A549 (cell line): Measurements from ENCODE around the gene SCAANT1.

ENCODE experiments used
- CHD2 ChIP-seq: fragments of 150-350 bp; IDR thresholded peaks from 2 replicates; pipeline ENCODE4 v1.6.1; 2014; ENCODE audit warnings: low read length; ENCODE audit not compliant: partially characterized antibody
- ESRRA ChIP-seq: fragments of 150-350 bp; IDR thresholded peaks from 2 replicates; pipeline ENCODE4 v1.6.1; 2014; ENCODE audit warnings: mild to moderate bottlenecking, low read length, borderline replicate concordance
- HOXB13 ChIP-seq: fragments of 250-450 bp; sonication (Bioruptor Pico); IDR thresholded peaks from 2 replicates; pipeline ENCODE4 v1.5.0; 2020; ENCODE audit warnings: low read depth, mild to moderate bottlenecking, moderate library complexity
- JUNB ChIP-seq: fragments of >200 bp; sonication (Bioruptor Twin); formaldehyde crosslinking; IDR thresholded peaks from 2 replicates; pipeline ENCODE4 v1.6.1; 2016
- KDM1A ChIP-seq: fragments of 200-600 bp; sonication (generic); IDR thresholded peaks from 2 replicates; pipeline ENCODE4 v1.6.1; 2016; ENCODE audit warnings: low read depth, mild to moderate bottlenecking
- MAX ChIP-seq: IDR thresholded peaks from 2 replicates; pipeline ENCODE4 v1.6.1; 2012
- NR3C1 ChIP-seq: fragments of >200 bp; sonication (Bioruptor Twin); formaldehyde crosslinking; IDR thresholded peaks from 3 replicates; pipeline ENCODE4 v1.6.1; 2017
- RAD21 ChIP-seq, 2 experiments: fragments of >200 bp in 1 of 2; sonication (Bioruptor Twin) in 1 of 2; formaldehyde crosslinking in 1 of 2; IDR thresholded peaks in 1 of 2; conservative IDR thresholded peaks in 1 of 2; 2 replicates in 1 of 2; 3 replicates in 1 of 2; pipeline ENCODE4 v1.6.1; 2012 to 2018; ENCODE audit warnings: inconsistent platforms in 1 of 2
- ZC3H11A ChIP-seq: fragments of 450-650 bp; IDR thresholded peaks from 2 replicates; pipeline ENCODE4 v1.6.1; 2014; ENCODE audit warnings: antibody characterized with exemption, mild to moderate bottlenecking
- ZSCAN20 ChIP-seq: fragments of 250-450 bp; sonication (Bioruptor Pico); IDR thresholded peaks from 2 replicates; pipeline ENCODE4 v1.8.0; 2022; ENCODE audit warnings: mild to moderate bottlenecking, moderate library complexity
- TF ChIP-seq, protein P1 (sequence below): fragments of 450-650 bp; IDR thresholded peaks from 2 replicates; pipeline ENCODE4 v1.6.1; 2014; ENCODE audit warnings: antibody characterized with exemption
- TF ChIP-seq, protein P2 (sequence below): fragments of >200 bp; sonication (Bioruptor Twin); formaldehyde crosslinking; IDR thresholded peaks from 3 replicates; pipeline ENCODE4 v1.5.1; 2016

DNA sequence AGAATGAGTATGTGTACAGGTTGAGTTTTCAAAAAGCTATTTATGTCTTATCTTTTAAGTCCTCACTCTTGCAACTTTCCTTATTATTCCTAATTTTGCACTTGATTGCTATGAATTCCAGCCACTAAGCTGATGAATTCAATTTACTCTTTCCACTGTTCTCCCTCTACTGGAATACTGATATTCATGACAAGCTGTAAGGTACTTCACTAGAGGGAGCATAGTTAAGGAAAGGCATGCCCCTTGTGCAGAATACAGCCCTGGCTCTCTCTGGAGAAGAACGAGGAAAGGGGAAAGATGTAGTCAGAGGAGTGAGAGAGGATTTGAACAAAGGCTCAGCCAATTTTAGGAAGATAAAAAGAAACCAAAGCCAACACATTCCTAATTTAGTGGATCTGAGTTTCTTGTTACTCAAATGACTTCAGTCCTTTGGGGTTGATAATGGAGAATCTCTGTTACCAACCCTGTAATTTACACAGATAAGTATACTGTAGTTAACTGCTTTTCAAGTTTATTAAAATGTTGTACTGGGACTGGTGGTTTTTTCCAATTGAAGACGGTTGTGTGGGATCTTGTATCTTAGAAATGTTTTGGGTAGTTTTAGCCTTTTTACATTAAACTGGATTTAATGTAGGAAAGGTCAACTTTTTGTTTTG lies 4.0 kb downstream of the SCAANT1 start:
- TF ChIP-seq RAD21 (conservative IDR thresholded peaks at IDR 0.05 in 1 of 2, IDR thresholded peaks at IDR 0.05 in 1 of 2) (no peak), HOXB13 (CRISPR knock-in tag) (no peak), NR3C1 (no peak), ZSCAN20 (CRISPR knock-in tag) (no peak), MAX (no peak), CHD2 (no peak), KDM1A (no peak), ESRRA (no peak), ZC3H11A (no peak), JUNB (no peak)
- TF ChIP-seq, protein P1, sequence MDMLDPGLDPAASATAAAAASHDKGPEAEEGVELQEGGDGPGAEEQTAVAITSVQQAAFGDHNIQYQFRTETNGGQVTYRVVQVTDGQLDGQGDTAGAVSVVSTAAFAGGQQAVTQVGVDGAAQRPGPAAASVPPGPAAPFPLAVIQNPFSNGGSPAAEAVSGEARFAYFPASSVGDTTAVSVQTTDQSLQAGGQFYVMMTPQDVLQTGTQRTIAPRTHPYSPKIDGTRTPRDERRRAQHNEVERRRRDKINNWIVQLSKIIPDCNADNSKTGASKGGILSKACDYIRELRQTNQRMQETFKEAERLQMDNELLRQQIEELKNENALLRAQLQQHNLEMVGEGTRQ: no peak
- TF ChIP-seq, protein P2, sequence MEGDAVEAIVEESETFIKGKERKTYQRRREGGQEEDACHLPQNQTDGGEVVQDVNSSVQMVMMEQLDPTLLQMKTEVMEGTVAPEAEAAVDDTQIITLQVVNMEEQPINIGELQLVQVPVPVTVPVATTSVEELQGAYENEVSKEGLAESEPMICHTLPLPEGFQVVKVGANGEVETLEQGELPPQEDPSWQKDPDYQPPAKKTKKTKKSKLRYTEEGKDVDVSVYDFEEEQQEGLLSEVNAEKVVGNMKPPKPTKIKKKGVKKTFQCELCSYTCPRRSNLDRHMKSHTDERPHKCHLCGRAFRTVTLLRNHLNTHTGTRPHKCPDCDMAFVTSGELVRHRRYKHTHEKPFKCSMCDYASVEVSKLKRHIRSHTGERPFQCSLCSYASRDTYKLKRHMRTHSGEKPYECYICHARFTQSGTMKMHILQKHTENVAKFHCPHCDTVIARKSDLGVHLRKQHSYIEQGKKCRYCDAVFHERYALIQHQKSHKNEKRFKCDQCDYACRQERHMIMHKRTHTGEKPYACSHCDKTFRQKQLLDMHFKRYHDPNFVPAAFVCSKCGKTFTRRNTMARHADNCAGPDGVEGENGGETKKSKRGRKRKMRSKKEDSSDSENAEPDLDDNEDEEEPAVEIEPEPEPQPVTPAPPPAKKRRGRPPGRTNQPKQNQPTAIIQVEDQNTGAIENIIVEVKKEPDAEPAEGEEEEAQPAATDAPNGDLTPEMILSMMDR: no peak
